ENCODE data around the gene UBXN6.

DNA sequence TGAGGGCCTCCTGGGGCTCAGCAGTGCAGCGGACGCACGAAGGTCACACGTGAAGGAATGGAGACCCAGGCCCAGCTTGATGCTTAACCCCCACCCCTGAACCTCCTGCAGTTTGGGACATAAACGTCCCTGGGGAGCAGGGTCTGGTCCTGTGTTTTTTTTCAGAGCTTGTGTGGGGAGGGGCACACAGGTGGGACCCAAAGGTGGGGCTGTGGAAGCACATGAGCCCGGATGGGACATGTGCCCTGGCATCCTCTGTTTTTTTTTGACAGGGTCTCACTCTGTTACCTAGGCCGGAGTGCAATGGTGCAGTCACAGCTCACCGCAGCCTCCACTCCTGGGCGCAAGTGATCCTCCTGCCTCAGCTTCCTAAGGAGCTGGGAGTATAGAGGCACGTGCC is 20.5 kb downstream of the UBXN6 start:
- no peak for TF ChIP-seq GABPA (IDR thresholded peaks at IDR 0.05; ENCODE audit: low read depth)
- TF ChIP-seq, protein P1, sequence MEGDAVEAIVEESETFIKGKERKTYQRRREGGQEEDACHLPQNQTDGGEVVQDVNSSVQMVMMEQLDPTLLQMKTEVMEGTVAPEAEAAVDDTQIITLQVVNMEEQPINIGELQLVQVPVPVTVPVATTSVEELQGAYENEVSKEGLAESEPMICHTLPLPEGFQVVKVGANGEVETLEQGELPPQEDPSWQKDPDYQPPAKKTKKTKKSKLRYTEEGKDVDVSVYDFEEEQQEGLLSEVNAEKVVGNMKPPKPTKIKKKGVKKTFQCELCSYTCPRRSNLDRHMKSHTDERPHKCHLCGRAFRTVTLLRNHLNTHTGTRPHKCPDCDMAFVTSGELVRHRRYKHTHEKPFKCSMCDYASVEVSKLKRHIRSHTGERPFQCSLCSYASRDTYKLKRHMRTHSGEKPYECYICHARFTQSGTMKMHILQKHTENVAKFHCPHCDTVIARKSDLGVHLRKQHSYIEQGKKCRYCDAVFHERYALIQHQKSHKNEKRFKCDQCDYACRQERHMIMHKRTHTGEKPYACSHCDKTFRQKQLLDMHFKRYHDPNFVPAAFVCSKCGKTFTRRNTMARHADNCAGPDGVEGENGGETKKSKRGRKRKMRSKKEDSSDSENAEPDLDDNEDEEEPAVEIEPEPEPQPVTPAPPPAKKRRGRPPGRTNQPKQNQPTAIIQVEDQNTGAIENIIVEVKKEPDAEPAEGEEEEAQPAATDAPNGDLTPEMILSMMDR (IDR thresholded peaks at IDR 0.05; ENCODE audit: insufficient read depth, low read length): no peak
- TF ChIP-seq POLR2AphosphoS5 (IDR thresholded peaks at IDR 0.05; ENCODE audit: low read depth): no peak
- TF ChIP-seq, protein P2, sequence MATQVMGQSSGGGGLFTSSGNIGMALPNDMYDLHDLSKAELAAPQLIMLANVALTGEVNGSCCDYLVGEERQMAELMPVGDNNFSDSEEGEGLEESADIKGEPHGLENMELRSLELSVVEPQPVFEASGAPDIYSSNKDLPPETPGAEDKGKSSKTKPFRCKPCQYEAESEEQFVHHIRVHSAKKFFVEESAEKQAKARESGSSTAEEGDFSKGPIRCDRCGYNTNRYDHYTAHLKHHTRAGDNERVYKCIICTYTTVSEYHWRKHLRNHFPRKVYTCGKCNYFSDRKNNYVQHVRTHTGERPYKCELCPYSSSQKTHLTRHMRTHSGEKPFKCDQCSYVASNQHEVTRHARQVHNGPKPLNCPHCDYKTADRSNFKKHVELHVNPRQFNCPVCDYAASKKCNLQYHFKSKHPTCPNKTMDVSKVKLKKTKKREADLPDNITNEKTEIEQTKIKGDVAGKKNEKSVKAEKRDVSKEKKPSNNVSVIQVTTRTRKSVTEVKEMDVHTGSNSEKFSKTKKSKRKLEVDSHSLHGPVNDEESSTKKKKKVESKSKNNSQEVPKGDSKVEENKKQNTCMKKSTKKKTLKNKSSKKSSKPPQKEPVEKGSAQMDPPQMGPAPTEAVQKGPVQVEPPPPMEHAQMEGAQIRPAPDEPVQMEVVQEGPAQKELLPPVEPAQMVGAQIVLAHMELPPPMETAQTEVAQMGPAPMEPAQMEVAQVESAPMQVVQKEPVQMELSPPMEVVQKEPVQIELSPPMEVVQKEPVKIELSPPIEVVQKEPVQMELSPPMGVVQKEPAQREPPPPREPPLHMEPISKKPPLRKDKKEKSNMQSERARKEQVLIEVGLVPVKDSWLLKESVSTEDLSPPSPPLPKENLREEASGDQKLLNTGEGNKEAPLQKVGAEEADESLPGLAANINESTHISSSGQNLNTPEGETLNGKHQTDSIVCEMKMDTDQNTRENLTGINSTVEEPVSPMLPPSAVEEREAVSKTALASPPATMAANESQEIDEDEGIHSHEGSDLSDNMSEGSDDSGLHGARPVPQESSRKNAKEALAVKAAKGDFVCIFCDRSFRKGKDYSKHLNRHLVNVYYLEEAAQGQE (IDR thresholded peaks at IDR 0.05; ENCODE audit: insufficient replicate concordance, low read depth): no peak
- no peak for TF ChIP-seq SPI1 (IDR thresholded peaks at IDR 0.05; ENCODE audit: borderline replicate concordance, low read depth)
